ENCODE measurements around the gene GPR150. TPM values are rescaled to one million over a fixed set of nuclear protein-coding genes. Genes with fewer than 3 reads are reported as not detected.

GPR150 gene
- total and polyA plus RNA-seq, 10 of the 15 experiments (the other 5 are each of a cell fraction or from before 2014, with no cell fraction given) = 0.08 to 1.1 (median 0.37) TPM; not detected in 1

DNA sequence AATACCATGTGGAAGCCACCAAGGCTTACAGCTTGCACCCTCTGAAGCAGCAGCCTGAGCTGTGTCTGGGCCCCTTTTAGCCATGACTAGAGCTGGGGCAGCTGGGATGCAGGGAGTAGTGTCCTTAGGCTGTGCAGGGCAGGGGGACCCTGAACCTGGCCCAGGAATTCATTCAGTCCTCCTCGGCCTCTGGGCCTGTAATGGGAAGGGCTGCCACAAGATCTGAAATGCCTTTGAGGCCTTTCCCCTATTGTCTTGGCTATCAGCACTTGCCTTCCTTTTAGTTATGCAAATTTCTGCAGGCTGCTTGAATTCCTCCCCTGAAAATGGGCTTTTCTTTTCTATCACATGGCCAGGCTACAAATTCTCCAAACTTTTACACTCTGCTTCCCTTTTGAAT, 9.0 kb downstream of the GPR150 start (continued):
- TF ChIP-seq, protein P1, sequence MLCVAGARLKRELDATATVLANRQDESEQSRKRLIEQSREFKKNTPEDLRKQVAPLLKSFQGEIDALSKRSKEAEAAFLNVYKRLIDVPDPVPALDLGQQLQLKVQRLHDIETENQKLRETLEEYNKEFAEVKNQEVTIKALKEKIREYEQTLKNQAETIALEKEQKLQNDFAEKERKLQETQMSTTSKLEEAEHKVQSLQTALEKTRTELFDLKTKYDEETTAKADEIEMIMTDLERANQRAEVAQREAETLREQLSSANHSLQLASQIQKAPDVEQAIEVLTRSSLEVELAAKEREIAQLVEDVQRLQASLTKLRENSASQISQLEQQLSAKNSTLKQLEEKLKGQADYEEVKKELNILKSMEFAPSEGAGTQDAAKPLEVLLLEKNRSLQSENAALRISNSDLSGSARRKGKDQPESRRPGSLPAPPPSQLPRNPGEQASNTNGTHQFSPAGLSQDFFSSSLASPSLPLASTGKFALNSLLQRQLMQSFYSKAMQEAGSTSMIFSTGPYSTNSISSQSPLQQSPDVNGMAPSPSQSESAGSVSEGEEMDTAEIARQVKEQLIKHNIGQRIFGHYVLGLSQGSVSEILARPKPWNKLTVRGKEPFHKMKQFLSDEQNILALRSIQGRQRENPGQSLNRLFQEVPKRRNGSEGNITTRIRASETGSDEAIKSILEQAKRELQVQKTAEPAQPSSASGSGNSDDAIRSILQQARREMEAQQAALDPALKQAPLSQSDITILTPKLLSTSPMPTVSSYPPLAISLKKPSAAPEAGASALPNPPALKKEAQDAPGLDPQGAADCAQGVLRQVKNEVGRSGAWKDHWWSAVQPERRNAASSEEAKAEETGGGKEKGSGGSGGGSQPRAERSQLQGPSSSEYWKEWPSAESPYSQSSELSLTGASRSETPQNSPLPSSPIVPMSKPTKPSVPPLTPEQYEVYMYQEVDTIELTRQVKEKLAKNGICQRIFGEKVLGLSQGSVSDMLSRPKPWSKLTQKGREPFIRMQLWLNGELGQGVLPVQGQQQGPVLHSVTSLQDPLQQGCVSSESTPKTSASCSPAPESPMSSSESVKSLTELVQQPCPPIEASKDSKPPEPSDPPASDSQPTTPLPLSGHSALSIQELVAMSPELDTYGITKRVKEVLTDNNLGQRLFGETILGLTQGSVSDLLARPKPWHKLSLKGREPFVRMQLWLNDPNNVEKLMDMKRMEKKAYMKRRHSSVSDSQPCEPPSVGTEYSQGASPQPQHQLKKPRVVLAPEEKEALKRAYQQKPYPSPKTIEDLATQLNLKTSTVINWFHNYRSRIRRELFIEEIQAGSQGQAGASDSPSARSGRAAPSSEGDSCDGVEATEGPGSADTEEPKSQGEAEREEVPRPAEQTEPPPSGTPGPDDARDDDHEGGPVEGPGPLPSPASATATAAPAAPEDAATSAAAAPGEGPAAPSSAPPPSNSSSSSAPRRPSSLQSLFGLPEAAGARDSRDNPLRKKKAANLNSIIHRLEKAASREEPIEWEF (IDR thresholded peaks at IDR 0.05; ENCODE audit: insufficient replicate concordance, low read depth, low read length) = no peak
- TF ChIP-seq SMARCA5 (IDR thresholded peaks at IDR 0.05) = no peak
- no peak for TF ChIP-seq SMAD5 (IDR thresholded peaks at IDR 0.05; ENCODE audit: low read depth)
- TF ChIP-seq CBFB (IDR thresholded peaks at IDR 0.05; ENCODE audit: low read depth) = no peak
- TF ChIP-seq BCL11A (IDR thresholded peaks at IDR 0.05; ENCODE audit: low read depth, low read length) = no peak
- TF ChIP-seq, protein P2, sequence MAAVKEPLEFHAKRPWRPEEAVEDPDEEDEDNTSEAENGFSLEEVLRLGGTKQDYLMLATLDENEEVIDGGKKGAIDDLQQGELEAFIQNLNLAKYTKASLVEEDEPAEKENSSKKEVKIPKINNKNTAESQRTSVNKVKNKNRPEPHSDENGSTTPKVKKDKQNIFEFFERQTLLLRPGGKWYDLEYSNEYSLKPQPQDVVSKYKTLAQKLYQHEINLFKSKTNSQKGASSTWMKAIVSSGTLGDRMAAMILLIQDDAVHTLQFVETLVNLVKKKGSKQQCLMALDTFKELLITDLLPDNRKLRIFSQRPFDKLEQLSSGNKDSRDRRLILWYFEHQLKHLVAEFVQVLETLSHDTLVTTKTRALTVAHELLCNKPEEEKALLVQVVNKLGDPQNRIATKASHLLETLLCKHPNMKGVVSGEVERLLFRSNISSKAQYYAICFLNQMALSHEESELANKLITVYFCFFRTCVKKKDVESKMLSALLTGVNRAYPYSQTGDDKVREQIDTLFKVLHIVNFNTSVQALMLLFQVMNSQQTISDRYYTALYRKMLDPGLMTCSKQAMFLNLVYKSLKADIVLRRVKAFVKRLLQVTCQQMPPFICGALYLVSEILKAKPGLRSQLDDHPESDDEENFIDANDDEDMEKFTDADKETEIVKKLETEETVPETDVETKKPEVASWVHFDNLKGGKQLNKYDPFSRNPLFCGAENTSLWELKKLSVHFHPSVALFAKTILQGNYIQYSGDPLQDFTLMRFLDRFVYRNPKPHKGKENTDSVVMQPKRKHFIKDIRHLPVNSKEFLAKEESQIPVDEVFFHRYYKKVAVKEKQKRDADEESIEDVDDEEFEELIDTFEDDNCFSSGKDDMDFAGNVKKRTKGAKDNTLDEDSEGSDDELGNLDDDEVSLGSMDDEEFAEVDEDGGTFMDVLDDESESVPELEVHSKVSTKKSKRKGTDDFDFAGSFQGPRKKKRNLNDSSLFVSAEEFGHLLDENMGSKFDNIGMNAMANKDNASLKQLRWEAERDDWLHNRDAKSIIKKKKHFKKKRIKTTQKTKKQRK (IDR thresholded peaks at IDR 0.05; ENCODE audit: low read depth, low read length) = no peak

Data from GM12878 (cell line).